Vagina (tissue), 2 donors: ENCODE data around the gene DNAH1.

Experiments
- POLR2A ChIP-seq, 2 donors: fragments of 450-650 bp; IDR thresholded peaks; one replicate each; pipeline ENCODE4 v1.6.1; 2017; ENCODE audit warnings: antibody characterized with exemption in 2 of 2, mild to moderate bottlenecking in 2 of 2, moderate library complexity in 2 of 2
- TF ChIP-seq, protein P1 (sequence below), 3 experiments: fragments of 450-650 bp in 2 of 3; fragments of 200-600 bp in 1 of 3; sonication (generic) in 1 of 3; IDR thresholded peaks; one replicate each; pipeline ENCODE4 v1.5.1; 2017 to 2019; ENCODE audit warnings: antibody characterized with exemption in 3 of 3, mild to moderate bottlenecking in 2 of 3, moderate library complexity in 2 of 3

- TF ChIP-seq, protein P1, sequence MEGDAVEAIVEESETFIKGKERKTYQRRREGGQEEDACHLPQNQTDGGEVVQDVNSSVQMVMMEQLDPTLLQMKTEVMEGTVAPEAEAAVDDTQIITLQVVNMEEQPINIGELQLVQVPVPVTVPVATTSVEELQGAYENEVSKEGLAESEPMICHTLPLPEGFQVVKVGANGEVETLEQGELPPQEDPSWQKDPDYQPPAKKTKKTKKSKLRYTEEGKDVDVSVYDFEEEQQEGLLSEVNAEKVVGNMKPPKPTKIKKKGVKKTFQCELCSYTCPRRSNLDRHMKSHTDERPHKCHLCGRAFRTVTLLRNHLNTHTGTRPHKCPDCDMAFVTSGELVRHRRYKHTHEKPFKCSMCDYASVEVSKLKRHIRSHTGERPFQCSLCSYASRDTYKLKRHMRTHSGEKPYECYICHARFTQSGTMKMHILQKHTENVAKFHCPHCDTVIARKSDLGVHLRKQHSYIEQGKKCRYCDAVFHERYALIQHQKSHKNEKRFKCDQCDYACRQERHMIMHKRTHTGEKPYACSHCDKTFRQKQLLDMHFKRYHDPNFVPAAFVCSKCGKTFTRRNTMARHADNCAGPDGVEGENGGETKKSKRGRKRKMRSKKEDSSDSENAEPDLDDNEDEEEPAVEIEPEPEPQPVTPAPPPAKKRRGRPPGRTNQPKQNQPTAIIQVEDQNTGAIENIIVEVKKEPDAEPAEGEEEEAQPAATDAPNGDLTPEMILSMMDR (IDR thresholded peaks at IDR 0.05) = no peak
- no peak for TF ChIP-seq POLR2A (IDR thresholded peaks at IDR 0.05)
These were observed 86.7 kb downstream of the DNAH1 start for GRCh38 chr3:52402706-52403270.
